ENCODE measurements around the gene PRKCH. TPM values are rescaled to one million over a fixed set of nuclear protein-coding genes. Genes with fewer than 3 reads are reported as not detected.

PRKCH gene
- total RNA-seq, 4 donors from 2014 or later: 17.9 to 105 (median 63.5) TPM

DNA sequence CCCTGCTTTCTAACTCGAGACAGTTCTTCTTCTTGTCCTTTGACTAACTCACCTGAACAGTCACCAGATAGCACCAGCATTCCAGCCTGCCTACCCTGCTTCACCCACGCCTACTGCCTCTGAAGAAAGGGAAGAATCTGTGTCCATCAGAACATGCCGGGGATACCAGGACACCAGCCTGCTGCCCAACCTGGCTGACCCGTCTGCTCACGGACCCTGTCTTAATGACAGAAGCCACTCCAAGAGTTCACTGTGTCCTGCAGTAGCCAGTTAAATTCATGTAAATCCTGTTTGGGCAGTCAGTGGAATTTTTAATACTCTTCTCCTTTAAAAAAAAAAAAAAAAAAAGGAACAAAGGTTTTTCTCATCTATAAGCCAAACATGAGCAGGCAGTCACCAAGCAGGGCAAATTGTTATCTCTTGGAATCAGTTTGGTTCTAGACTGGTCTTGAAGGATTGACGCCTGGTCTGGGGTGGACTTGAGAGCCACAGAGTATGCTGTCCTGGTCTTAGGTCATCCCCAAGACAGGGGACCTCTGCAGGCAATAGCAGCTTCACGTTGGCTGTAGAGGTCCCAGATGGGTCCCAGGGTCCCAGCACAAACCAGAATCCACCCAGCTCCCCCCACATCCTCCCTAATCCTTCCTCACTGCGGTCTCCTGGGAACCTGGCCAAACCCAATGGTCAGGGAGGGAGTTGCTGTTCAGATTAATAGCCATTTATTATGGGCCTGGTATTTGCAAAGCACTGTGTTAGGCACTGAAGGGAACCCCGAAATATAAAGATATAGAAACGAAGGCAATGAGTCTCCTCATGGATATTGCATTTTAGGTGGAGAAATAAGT, 192.8 kb downstream of the PRKCH start:
- no peak for TF ChIP-seq POLR2A (IDR thresholded peaks at IDR 0.05)
- TF ChIP-seq, protein P1, sequence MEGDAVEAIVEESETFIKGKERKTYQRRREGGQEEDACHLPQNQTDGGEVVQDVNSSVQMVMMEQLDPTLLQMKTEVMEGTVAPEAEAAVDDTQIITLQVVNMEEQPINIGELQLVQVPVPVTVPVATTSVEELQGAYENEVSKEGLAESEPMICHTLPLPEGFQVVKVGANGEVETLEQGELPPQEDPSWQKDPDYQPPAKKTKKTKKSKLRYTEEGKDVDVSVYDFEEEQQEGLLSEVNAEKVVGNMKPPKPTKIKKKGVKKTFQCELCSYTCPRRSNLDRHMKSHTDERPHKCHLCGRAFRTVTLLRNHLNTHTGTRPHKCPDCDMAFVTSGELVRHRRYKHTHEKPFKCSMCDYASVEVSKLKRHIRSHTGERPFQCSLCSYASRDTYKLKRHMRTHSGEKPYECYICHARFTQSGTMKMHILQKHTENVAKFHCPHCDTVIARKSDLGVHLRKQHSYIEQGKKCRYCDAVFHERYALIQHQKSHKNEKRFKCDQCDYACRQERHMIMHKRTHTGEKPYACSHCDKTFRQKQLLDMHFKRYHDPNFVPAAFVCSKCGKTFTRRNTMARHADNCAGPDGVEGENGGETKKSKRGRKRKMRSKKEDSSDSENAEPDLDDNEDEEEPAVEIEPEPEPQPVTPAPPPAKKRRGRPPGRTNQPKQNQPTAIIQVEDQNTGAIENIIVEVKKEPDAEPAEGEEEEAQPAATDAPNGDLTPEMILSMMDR (IDR thresholded peaks at IDR 0.05): no peak
- no peaks in the 10 kb centered on the region for H3K36me3 ChIP-seq
- H3K27ac ChIP-seq: no peak overlapping the region
- DNase-seq: no peak
- H3K27me3 ChIP-seq: no peaks in the 10 kb centered on the region
- H3K4me1 ChIP-seq: no peaks in the 10 kb centered on the region
- H3K4me3 ChIP-seq: no peak overlapping the region
- intact Hi-C loops (cut with DNase I; ENCODE audit: low total_unique reads): no loop called here
- H3K9me3 ChIP-seq: no peaks in the 10 kb centered on the region

DNA sequence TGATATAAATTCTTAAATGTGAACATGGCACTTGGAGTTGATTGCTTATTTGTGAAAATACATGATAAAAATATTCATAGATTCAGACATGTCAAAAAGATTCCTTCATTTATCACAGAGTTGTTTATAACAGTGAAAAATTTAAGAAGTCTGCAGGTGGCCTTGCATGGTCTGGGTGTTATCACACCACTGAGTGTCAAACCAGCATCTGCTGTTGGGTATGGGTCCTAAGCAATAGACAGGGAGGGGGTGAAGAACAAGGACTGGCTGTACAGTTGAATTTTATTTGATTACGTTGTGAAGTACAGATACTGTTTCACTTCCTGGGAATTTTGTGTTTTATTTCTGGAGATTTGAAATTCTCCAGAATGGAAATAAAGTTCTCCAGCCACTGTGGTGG, 193.5 kb downstream of the PRKCH start:
- Histone ChIP-seq H3K9me3 (no peaks in the 10 kb centered on the region), H3K27ac (no peak overlapping the region), H3K4me3 (no peak overlapping the region), H3K4me1 (no peaks in the 10 kb centered on the region), H3K36me3 (no peaks in the 10 kb centered on the region), H3K27me3 (no peaks in the 10 kb centered on the region)
- TF ChIP-seq POLR2A (IDR thresholded peaks at IDR 0.05): no peak
- TF ChIP-seq, protein P1 (IDR thresholded peaks at IDR 0.05): no peak
- no peak for DNase-seq
- intact Hi-C loops (cut with DNase I; ENCODE audit: low total_unique reads): no loop called here

DNA sequence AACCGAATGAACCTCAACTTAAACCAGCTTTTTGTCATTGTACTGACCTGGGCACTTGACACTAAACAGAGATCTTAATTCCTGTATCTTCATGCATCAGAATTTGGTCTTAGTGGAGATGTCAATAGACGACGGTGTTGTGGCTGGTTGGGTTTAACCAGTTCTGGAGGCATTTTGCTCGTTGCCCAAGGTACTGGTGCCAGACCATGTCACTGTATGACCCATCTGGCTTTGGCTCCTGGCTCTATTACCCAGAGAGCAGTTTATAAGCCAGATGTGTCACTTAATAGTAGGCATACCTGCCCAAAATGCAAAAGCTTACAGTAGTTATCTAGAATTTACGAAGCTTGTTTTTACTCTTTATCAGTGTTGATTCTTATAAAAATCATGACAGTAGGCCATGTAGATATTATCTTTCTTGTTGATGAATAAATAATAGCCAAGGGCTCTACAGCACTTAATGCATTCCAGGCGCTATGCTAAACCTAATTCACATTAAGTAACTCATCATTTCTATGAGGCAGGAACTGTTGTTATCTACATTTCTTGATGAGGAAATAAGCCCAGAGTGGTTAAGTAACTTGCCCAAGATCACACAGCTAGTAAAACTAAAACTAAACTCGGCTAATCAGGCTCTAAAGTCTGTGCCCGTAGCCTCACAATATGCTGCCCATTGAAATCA, 194.2 kb downstream of the PRKCH start:
- Histone ChIP-seq H3K27me3 (no peaks in the 10 kb centered on the region), H3K4me3 (no peak overlapping the region), H3K4me1 (no peaks in the 10 kb centered on the region), H3K27ac (no peak overlapping the region), H3K36me3 (no peaks in the 10 kb centered on the region), H3K9me3 (no peaks in the 10 kb centered on the region)
- intact Hi-C loops (cut with DNase I; ENCODE audit: low total_unique reads): no loop called here
- TF ChIP-seq POLR2A (IDR thresholded peaks at IDR 0.05): no peak
- no peak for DNase-seq

DNA sequence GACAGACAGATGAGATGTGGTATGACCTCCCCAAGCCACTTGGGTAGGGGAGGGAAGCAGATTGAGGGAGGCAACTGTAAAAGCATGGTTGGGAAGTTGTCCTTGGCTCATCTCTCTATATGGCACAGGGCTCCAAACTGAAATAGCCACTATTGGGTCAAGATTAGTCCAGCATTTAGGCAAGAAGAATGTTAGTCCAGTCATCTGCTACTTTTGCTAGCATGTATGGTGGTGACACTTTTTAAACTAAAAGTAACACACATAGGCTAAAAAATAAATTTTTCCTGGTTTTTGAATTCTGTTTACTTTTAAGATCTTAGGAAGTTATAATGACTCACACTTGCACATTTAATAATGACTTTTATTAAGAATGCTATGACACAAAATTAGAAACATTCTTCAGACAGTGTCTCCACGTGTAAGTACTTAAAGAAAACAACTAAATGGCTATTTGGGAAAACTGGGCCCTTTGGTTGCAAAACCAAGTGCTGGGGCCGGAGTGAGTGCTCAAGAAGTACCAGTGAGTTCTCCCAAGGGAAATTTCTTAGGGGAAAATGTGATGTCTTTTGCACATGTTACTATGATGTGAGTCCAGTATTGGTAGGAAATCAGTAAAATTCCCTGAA, 194.9 kb downstream of the PRKCH start:
- intact Hi-C loops (cut with DNase I; ENCODE audit: low total_unique reads): no loop called here
- Histone ChIP-seq H3K9me3 (no peaks in the 10 kb centered on the region), H3K4me3 (no peak overlapping the region), H3K36me3 (no peaks in the 10 kb centered on the region), H3K4me1 (no peaks in the 10 kb centered on the region), H3K27ac (no peak overlapping the region), H3K27me3 (no peaks in the 10 kb centered on the region)
- TF ChIP-seq, protein P1 (IDR thresholded peaks at IDR 0.05): no peak
- TF ChIP-seq POLR2A (IDR thresholded peaks at IDR 0.05): no peak
- no peak for DNase-seq

DNA sequence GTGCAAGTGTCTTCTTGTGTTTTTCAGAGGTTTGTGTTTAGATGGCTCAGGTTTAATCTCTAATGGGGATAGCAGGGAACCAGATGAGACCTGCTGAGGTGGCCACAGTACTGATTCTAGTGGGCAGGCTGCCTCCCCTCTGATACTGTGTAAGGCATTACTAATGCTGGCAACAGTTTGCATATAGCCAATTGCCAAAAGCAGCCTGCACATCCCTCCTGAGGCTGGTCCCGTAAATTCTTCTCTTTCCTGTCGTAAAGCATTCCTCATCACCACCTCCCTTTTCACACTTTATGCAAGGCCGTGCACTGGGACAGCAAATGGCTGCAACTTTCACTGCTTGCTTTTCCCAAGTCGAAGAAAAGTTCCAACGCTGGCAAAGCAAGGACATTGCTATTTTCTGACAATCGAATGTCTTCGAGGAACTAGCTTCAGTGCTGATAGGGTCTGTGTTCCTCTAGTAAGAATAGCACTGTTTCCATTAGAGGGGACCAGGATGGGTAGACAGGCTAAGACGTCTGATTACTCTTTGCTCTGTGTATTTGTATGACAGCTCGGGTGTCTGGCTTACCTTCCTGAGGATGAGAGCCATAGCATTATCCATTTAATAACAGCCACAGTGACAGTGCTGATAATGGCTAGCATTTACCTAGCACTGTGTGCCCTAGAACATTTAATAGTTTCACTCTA, 195.7 kb downstream of the PRKCH start:
- no peaks in the 10 kb centered on the region for H3K27me3 ChIP-seq
- H3K9me3 ChIP-seq: no peaks in the 10 kb centered on the region
- no peaks in the 10 kb centered on the region for H3K36me3 ChIP-seq
- no peak for DNase-seq
- TF ChIP-seq, protein P1 (IDR thresholded peaks at IDR 0.05): no peak
- TF ChIP-seq POLR2A (IDR thresholded peaks at IDR 0.05): no peak
- intact Hi-C loops (cut with DNase I; ENCODE audit: low total_unique reads): no loop called here
- H3K27ac ChIP-seq: no peak overlapping the region
- no peak overlapping the region for H3K4me3 ChIP-seq
- no peaks in the 10 kb centered on the region for H3K4me1 ChIP-seq
